Body of pancreas (tissue), 4 donors: ENCODE data around the gene CREB3L2. TPM values are rescaled to one million over a fixed set of nuclear protein-coding genes. Genes with fewer than 3 reads are reported as not detected.
"Not testable (repeated sequence)": the region's sequence is repeated elsewhere in the genome, so short reads cannot be mapped to it uniquely, and the experiment has no call there.

ENCODE experiments used
- ATAC-seq: fragments of 150-250 bp; one replicate; pipeline ENCODE4 v1.9.1; 2016
- DNase-seq, 4 donors: peaks; one replicate each; pipeline ENCODE4 v3.0.0-alpha.2; 2019
- H3K27ac ChIP-seq, 4 donors: fragments of 200-600 bp; sonication (generic); 1 replicate in 3 of 4; 2 replicates in 1 of 4; pipeline versions ENCODE4 v1.5.1 to v1.6.1; 2016 to 2019; ENCODE audit warnings: mild to moderate bottlenecking in 1 of 4, mixed read lengths in 1 of 4, moderate library complexity in 1 of 4
- H3K27me3 ChIP-seq, 2 donors: fragments of 200-600 bp; sonication (generic); one replicate each; pipeline ENCODE4 v1.6.0; 2016; ENCODE audit warnings: mild to moderate bottlenecking in 1 of 2
- H3K36me3 ChIP-seq, 2 donors: fragments of 200-600 bp; sonication (generic); replicated peaks in 1 of 2; 2 replicates each; pipeline ENCODE4 v1.5.1; 2016; ENCODE audit warnings: low read depth in 2 of 2; ENCODE audit not compliant: insufficient read depth in 1 of 2
- H3K4me1 ChIP-seq: fragments of 200-600 bp; sonication (generic); one replicate; pipeline ENCODE4 v1.6.0; 2016
- H3K4me3 ChIP-seq, 2 donors: fragments of 200-600 bp; sonication (generic); 1 replicate in 1 of 2; 2 replicates in 1 of 2; pipeline ENCODE4 v1.5.1; 2016 to 2019
- H3K9me3 ChIP-seq, 3 donors: fragments of 200-600 bp; sonication (generic); 1 replicate in 2 of 3; 2 replicates in 1 of 3; pipeline ENCODE4 v1.5.1; 2016
- POLR2A ChIP-seq, 3 donors: fragments of 450-650 bp; IDR thresholded peaks; one replicate each; pipeline ENCODE4 v1.6.1; 2016; ENCODE audit warnings: antibody characterized with exemption in 3 of 3, mild to moderate bottlenecking in 2 of 3
- WGBS, 2 donors: methylation state at CpG; one replicate each; pipeline ENCODE4 v1.1.5; 2017; 5-methylcytosine and 5-hydroxymethylcytosine counted together
- intact Hi-C: fragments of 100-400 bp; cut with DNase I; formaldehyde crosslinking; loops from one replicate; pipeline ENCODE4 v1.15.1; 2023
- total RNA-seq, 2 donors: library from RNA; depleted of rRNA; stranded (reverse); fragments of >200 nt; gene quantifications; one replicate each; pipeline ENCODE4 v1.1.0, GENCODE V29; 2016
- TF ChIP-seq, protein P1 (sequence below), 7 experiments: fragments of 450-650 bp in 4 of 7; fragments of 200-600 bp in 3 of 7; sonication (generic) in 3 of 7; IDR thresholded peaks; one replicate each; pipeline ENCODE4 v1.5.1; 2016 to 2019; ENCODE audit warnings: antibody characterized with exemption in 7 of 7

CREB3L2 gene
- total RNA-seq, 2 donors from 2014 or later: 21.3 to 28.0 TPM

GRCh38 chr7:138015096-138015495 is 13.2 kb upstream of the CREB3L2 start:
- intact Hi-C loops: no loop called here
- WGBS, 2 donors: 91% methylated on average over 5 of the region's 5 CpGs
- TF ChIP-seq, protein P1, sequence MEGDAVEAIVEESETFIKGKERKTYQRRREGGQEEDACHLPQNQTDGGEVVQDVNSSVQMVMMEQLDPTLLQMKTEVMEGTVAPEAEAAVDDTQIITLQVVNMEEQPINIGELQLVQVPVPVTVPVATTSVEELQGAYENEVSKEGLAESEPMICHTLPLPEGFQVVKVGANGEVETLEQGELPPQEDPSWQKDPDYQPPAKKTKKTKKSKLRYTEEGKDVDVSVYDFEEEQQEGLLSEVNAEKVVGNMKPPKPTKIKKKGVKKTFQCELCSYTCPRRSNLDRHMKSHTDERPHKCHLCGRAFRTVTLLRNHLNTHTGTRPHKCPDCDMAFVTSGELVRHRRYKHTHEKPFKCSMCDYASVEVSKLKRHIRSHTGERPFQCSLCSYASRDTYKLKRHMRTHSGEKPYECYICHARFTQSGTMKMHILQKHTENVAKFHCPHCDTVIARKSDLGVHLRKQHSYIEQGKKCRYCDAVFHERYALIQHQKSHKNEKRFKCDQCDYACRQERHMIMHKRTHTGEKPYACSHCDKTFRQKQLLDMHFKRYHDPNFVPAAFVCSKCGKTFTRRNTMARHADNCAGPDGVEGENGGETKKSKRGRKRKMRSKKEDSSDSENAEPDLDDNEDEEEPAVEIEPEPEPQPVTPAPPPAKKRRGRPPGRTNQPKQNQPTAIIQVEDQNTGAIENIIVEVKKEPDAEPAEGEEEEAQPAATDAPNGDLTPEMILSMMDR (IDR thresholded peaks at IDR 0.05): no peak
- no peak for TF ChIP-seq POLR2A (IDR thresholded peaks at IDR 0.05)

GRCh38 chr7:138014686-138015085 is 12.8 kb upstream of the CREB3L2 start:
- Histone ChIP-seq H3K36me3 (no peaks in the 10 kb centered on the region), H3K27ac (no peak overlapping the region), H3K9me3 (no peaks in the 10 kb centered on the region), H3K4me3 (no peak overlapping the region), H3K4me1 (no peaks in the 10 kb centered on the region), H3K27me3 (no peaks in the 10 kb centered on the region)
- intact Hi-C loops: no loop called here
- TF ChIP-seq, protein P1 (IDR thresholded peaks at IDR 0.05): no peak
- no peak for TF ChIP-seq POLR2A (IDR thresholded peaks at IDR 0.05)
- DNase-seq (no peak), ATAC-seq (no peak)
- 68 to 75% methylated on average over 1 of the region's 1 CpG for WGBS, 2 donors

More at GRCh38 chr7:138015096-138015495, 13.2 kb upstream of the CREB3L2 start:
- H3K4me1 ChIP-seq: no peaks in the 10 kb centered on the region
- DNase-seq: no peak
- no peak overlapping the region for H3K27ac ChIP-seq
- no peaks in the 10 kb centered on the region for H3K27me3 ChIP-seq
- no peaks in the 10 kb centered on the region for H3K9me3 ChIP-seq
- no peaks in the 10 kb centered on the region for H3K36me3 ChIP-seq
- H3K4me3 ChIP-seq: no peak overlapping the region
- no peak for ATAC-seq

- H3K4me3 ChIP-seq, H3K4me1 ChIP-seq, intact Hi-C loops, H3K27me3 ChIP-seq, DNase-seq, H3K9me3 ChIP-seq, H3K27ac ChIP-seq, ATAC-seq, H3K36me3 ChIP-seq: not testable (repeated sequence)
- 77 to 89% methylated on average over 4 of the region's 4 CpGs for WGBS, 2 donors
Observed at GRCh38 chr7:138014201-138014600, 12.3 kb upstream of the CREB3L2 start.

DNA sequence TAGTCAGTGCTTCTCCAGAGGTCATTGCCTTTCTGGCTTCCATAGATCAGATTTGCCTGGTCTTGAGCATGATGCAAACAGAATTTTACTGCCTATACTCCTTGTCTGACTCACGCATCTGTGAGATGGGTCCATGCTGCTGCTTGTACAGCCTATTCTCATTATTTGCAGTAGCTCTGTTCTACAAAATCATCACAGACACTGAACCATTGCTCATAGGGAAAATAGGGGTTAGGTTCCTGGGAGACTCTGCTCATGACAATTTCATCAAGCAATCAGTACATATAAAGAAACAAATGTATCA is 7.4 kb upstream of the CREB3L2 start:
- Histone ChIP-seq H3K4me3 (no peak overlapping the region), H3K9me3 (no peaks in the 10 kb centered on the region), H3K27me3 (no peaks in the 10 kb centered on the region), H3K27ac (no peak overlapping the region), H3K4me1 (peaks cover 4% of the 10 kb centered on the region), H3K36me3 (no peaks in the 10 kb centered on the region)
- ATAC-seq: no peak
- intact Hi-C loops: loop anchor here (2.0 to 5.0 kb wide), 2 partner anchors 107 to 352 kb away; no protein-coding TSS in a partner anchor
- 54 to 90% methylated on average over 1 of the region's 1 CpG for WGBS, 2 donors
- TF ChIP-seq, protein P1 (IDR thresholded peaks at IDR 0.05): no peak
- TF ChIP-seq POLR2A (IDR thresholded peaks at IDR 0.05): no peak
- DNase-seq: no peak

DNA sequence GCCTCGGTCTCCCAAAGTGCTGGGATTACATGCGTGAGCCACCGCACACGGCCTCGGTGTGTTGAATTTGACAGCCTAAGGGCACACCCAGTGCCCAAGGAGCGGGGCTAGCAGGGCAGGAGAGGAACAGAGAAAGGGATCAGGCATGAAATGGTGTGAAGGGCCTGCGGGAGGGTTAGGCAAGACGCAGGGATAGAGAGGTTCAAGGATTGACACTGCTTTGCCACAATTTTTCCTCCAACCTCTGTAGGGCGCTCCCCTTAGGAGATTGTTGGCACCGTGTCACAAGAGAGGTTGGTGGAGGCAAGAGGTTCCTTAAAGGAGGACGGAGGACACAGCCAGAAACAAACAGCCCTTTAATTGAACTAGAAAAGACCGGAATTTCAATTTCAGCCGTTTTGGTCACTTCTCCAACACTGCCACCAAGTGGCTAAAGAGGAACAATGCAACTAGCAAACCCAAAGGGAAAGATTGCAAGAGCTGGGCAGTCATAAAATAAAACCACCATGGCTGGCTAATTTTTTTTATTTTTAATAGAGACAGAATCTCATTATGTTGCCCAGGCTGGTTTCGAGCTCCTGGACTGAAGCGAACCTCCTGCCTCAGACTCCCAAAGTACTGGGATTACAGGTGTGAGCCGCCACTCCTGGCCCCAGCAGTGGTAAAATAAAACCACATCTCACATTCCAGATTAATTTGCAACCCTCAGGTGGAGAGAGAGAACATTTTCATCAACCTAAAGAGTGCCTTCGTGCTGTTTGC is 6.9 kb upstream of the CREB3L2 start:
- DNase-seq (peak in 2 of 4 donors; percentile 22 to 40), ATAC-seq (peak; percentile 78)
- Histone ChIP-seq H3K27me3 (no peaks in the 10 kb centered on the region), H3K4me3 (no peak overlapping the region), H3K9me3 (no peaks in the 10 kb centered on the region), H3K36me3 (no peaks in the 10 kb centered on the region), H3K27ac (no peak overlapping the region), H3K4me1 (peaks cover 4% of the 10 kb centered on the region)
- intact Hi-C loops: loop anchor here (2.0 to 5.0 kb wide), 2 partner anchors 106 to 351 kb away; no protein-coding TSS in a partner anchor
- 45 to 47% methylated on average over 17 of the region's 17 CpGs for WGBS, 2 donors
- TF ChIP-seq, protein P1 (IDR thresholded peaks at IDR 0.05): peak; percentile 74 to 97 (median 90)
- TF ChIP-seq POLR2A (IDR thresholded peaks at IDR 0.05): no peak
